ENCODE data around the gene PXDN. TPM values are rescaled to one million over a fixed set of nuclear protein-coding genes. Genes with fewer than 3 reads are reported as not detected.

The PXDN gene
- total and polyA plus RNA-seq, 10 of the 15 experiments (the other 5 are each of a cell fraction or from before 2014, with no cell fraction given) = 0.12 to 0.69 (median 0.23) TPM; not detected in 5

- no TSS peak for BruUV-seq (replicated peaks)
- POLR2A ChIA-PET = no interaction called here
- no peaks in the 10 kb centered on the region for H3K4me1 ChIP-seq (ENCODE audit: control insufficient read depth, insufficient read depth, low read length)
- no peaks in the 10 kb centered on the region for H3K27me3 ChIP-seq (replicated peaks in 1 of 2; ENCODE audit: control insufficient read depth in 2 of 2, insufficient read depth in 2 of 2, low read length in 1 of 2)
- no peak overlapping the region for H3K4me3 ChIP-seq
- no peak for DNase-seq (ENCODE audit: low read depth, low spot score)
- no peaks in the 10 kb centered on the region for H3K9me3 ChIP-seq (replicated peaks; ENCODE audit: control insufficient read depth, insufficient read depth, low read length)
- SMC1A ChIA-PET (ENCODE audit: uncharacterized antibody, unreplicated experiment) = no interaction called here
- RAD21 ChIA-PET (ENCODE audit: unreplicated experiment) = no interaction called here
- TF ChIP-seq E2F8 (IDR thresholded peaks at IDR 0.05; ENCODE audit: low read depth, partially characterized antibody) (no peak), PKNOX1 (IDR thresholded peaks at IDR 0.05) (no peak), ZBTB33 (IDR thresholded peaks at IDR 0.05) (no peak), NBN (IDR thresholded peaks at IDR 0.05) (no peak), EED (IDR thresholded peaks at IDR 0.05; ENCODE audit: low read depth) (no peak), SMAD5 (IDR thresholded peaks at IDR 0.05; ENCODE audit: low read depth) (no peak), IKZF2 (IDR thresholded peaks at IDR 0.05) (no peak), IRF4 (IDR thresholded peaks at IDR 0.05; ENCODE audit: low read depth, low read length) (no peak), IRF5 (IDR thresholded peaks at IDR 0.05; ENCODE audit: borderline replicate concordance) (no peak), EGR1 (IDR thresholded peaks at IDR 0.05; ENCODE audit: borderline replicate concordance in 1 of 2, low read depth in 2 of 2, low read length in 2 of 2) (no peak), CREB1 (IDR thresholded peaks at IDR 0.05; ENCODE audit: low read depth) (no peak), ATF3 (IDR thresholded peaks at IDR 0.05; ENCODE audit: borderline replicate concordance, extremely low read depth, low read depth, low read length) (no peak), SMARCA5 (IDR thresholded peaks at IDR 0.05) (no peak), BMI1 (IDR thresholded peaks at IDR 0.05; ENCODE audit: borderline replicate concordance) (no peak), STAT3 (IDR thresholded peaks at IDR 0.05; ENCODE audit: low read depth, low read length) (no peak), RBBP5 (conservative IDR thresholded peaks at IDR 0.05) (no peak), MTA3 (IDR thresholded peaks at IDR 0.05; ENCODE audit: borderline replicate concordance, low read length) (no peak), GATAD2B (conservative IDR thresholded peaks at IDR 0.05; ENCODE audit: low read depth) (no peak)
- no peak overlapping the region for H3K27ac ChIP-seq (ENCODE audit: control insufficient read depth, insufficient read depth)
- H3K4me2 ChIP-seq (ENCODE audit: control insufficient read depth, insufficient read depth) = no peak overlapping the region
- ATAC-seq = no peak
- in situ Hi-C loops (cut with MboI) (no loop called here), intact Hi-C loops (cut with micrococcal nuclease; ENCODE audit: unreplicated experiment) (no loop called here)
- no peaks in the 10 kb centered on the region for H3K36me3 ChIP-seq (ENCODE audit: control insufficient read depth in 2 of 2, insufficient read depth in 2 of 2, low read length in 1 of 2)
- no peak overlapping the region for H2AFZ ChIP-seq (ENCODE audit: control insufficient read depth, low read depth, low read length)
- WGBS (ENCODE audit: insufficient coverage, insufficient replicate concordance, low lambda C conversion rate, missing lambda C conversion rate) = 27% methylated on average over 13 of the region's 13 CpGs
- no peak for FAIRE-seq
- no peaks in the 10 kb centered on the region for H4K20me1 ChIP-seq (ENCODE audit: control insufficient read depth, insufficient read depth)
- no peaks in the 10 kb centered on the region for H3K79me2 ChIP-seq (ENCODE audit: control insufficient read depth, insufficient read depth, low read length)
- no peak overlapping the region for H3K9ac ChIP-seq (ENCODE audit: control insufficient read depth, insufficient read depth, low read length)
- CTCF ChIA-PET = interaction anchor here (0.7 kb wide), 1 partner anchor 11 kb away, joined by 3 read pairs; no protein-coding TSS in a partner anchor
Observed at GRCh38 chr2:1636791-1637415, 107.4 kb downstream of the PXDN start.

Data from GM12878 (cell line).